GM12878 (cell line): ENCODE data around the gene CRYBB2.

Experiments used
- ATF7 ChIP-seq: fragments of 450-650 bp; IDR thresholded peaks from 2 replicates; pipeline ENCODE4 v1.6.1; 2016; ENCODE audit warnings: low read depth, mild to moderate bottlenecking
- BHLHE40 ChIP-seq, 2 experiments: fragments of 450-650 bp in 1 of 2; IDR thresholded peaks; 2 replicates each; pipeline ENCODE4 v1.6.1; 2011 to 2017; ENCODE audit warnings: low read depth in 2 of 2, borderline replicate concordance in 1 of 2, improper control_type of control experiment in 1 of 2, low read length in 1 of 2, mild to moderate bottlenecking in 1 of 2
- BMI1 ChIP-seq: fragments of 450-650 bp; IDR thresholded peaks from 2 replicates; pipeline ENCODE4 v1.6.1; 2016; ENCODE audit warnings: mild to moderate bottlenecking, moderate library complexity, borderline replicate concordance
- CHD2 ChIP-seq: IDR thresholded peaks from 2 replicates; pipeline ENCODE4 v1.6.1; 2011; ENCODE audit warnings: low read depth, low read length, improper control_type of control experiment, borderline replicate concordance
- CTCF ChIP-seq, 3 experiments: IDR thresholded peaks in 2 of 3; conservative IDR thresholded peaks in 1 of 3; 2 replicates each; pipeline ENCODE4 v1.5.1; 2011; ENCODE audit warnings: low read depth in 3 of 3, low read length in 3 of 3, mild to moderate bottlenecking in 3 of 3, control low read depth in 2 of 3, moderate library complexity in 2 of 3, inconsistent platforms in 1 of 3, mixed read lengths in 1 of 3; ENCODE audit not compliant: control insufficient read depth in 2 of 3, insufficient read depth in 1 of 3; ENCODE audit errors: extremely low read depth in 1 of 3
- EED ChIP-seq: sonication (generic); IDR thresholded peaks from 2 replicates; pipeline ENCODE4 v1.6.1; 2016; ENCODE audit warnings: antibody characterized with exemption, low read depth
- FOS ChIP-seq: IDR thresholded peaks from 3 replicates; pipeline ENCODE4 v1.6.1; 2011; ENCODE audit warnings: borderline replicate concordance; ENCODE audit not compliant: insufficient read length; ENCODE audit errors: extremely low read depth
- GATAD2B ChIP-seq: fragments of 450-650 bp; conservative IDR thresholded peaks from 2 replicates; pipeline ENCODE4 v1.6.1; 2017; ENCODE audit warnings: low read depth, mild to moderate bottlenecking, moderate library complexity
- HDGF ChIP-seq: fragments of 450-650 bp; IDR thresholded peaks from 2 replicates; pipeline ENCODE4 v1.6.1; 2016; ENCODE audit warnings: antibody characterized with exemption
- IKZF1 ChIP-seq: fragments of 450-650 bp; conservative IDR thresholded peaks from 2 replicates; pipeline ENCODE4 v1.6.1; 2017; ENCODE audit warnings: antibody characterized with exemption, mild to moderate bottlenecking
- POLR2AphosphoS5 ChIP-seq: IDR thresholded peaks from 2 replicates; pipeline ENCODE4 v1.6.1; 2011; ENCODE audit warnings: mild to moderate bottlenecking, low read length, inconsistent platforms
- USF2 ChIP-seq: IDR thresholded peaks from 2 replicates; pipeline ENCODE4 v1.6.1; 2011; ENCODE audit warnings: low read depth, low read length, improper control_type of control experiment, borderline replicate concordance
- ZBTB33 ChIP-seq: fragments of 450-650 bp; IDR thresholded peaks from 2 replicates; pipeline ENCODE4 v1.6.1; 2017; ENCODE audit warnings: mild to moderate bottlenecking

- no peak for TF ChIP-seq CTCF (IDR thresholded peaks at IDR 0.05 in 2 of 3, conservative IDR thresholded peaks at IDR 0.05 in 1 of 3; ENCODE audit: control insufficient read depth in 2 of 3, extremely low read depth in 1 of 3, insufficient read depth in 1 of 3, low read depth in 3 of 3, low read length in 3 of 3)
- TF ChIP-seq EED: no peak
- no peak for TF ChIP-seq HDGF
- no peak for TF ChIP-seq FOS
- no peak for TF ChIP-seq ATF7
- TF ChIP-seq CHD2: no peak
- no peak for TF ChIP-seq BHLHE40 (IDR thresholded peaks at IDR 0.05; ENCODE audit: borderline replicate concordance in 1 of 2, low read depth in 2 of 2, low read length in 1 of 2)
- no peak for TF ChIP-seq GATAD2B
- TF ChIP-seq ZBTB33: no peak
- no peak for TF ChIP-seq IKZF1
- no peak for TF ChIP-seq POLR2AphosphoS5
- TF ChIP-seq BMI1: no peak
- TF ChIP-seq USF2: no peak
Observed at GRCh38 chr22:25219211-25219689, at the start of gene CRYBB2.
